ACHN (cell line): ENCODE results near the gene GPC1.

Experiments
- DNase-seq: peaks from one replicate; pipeline ENCODE4 v3.0.0-alpha.2; 2015
- in situ Hi-C: cut with HindIII; loops from 2 replicates; pipeline ENCODE4 v1.10.0; 2017; ENCODE audit warnings: low sequenced_read_pairs, low pct_ligation_motif_present, low pct_unique_long_range_greater_than_20kb

The GPC1 gene

GRCh38 chr2:240426845-240427721, 8.4 kb upstream of the GPC1 start:
- DNase-seq: no peak
- in situ Hi-C loops: no loop called here

DNA sequence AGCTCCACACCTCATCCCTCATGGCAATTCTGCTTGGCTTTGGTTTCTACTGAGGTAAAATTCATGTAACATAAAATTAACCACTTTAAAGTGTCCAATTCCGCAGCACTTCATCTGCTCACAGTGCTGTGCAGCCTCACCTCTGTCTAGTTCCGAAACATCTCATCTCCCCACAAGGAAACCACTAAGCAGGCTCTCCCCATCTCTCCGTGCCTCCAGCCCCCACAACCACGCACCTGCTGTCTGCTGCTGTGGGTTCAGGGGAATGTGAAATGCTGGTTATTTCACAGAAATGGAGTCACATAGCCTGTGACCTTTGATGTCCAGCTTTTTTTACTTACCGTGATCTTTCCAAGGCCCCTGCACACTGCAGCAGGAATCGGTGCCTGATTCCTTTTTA, 7.7 kb upstream of the GPC1 start:
- in situ Hi-C loops: no loop called here
- no peak for DNase-seq

GRCh38 chr2:240428245-240428644, 7.2 kb upstream of the GPC1 start:
- DNase-seq: no peak
- in situ Hi-C loops: no loop called here

DNA sequence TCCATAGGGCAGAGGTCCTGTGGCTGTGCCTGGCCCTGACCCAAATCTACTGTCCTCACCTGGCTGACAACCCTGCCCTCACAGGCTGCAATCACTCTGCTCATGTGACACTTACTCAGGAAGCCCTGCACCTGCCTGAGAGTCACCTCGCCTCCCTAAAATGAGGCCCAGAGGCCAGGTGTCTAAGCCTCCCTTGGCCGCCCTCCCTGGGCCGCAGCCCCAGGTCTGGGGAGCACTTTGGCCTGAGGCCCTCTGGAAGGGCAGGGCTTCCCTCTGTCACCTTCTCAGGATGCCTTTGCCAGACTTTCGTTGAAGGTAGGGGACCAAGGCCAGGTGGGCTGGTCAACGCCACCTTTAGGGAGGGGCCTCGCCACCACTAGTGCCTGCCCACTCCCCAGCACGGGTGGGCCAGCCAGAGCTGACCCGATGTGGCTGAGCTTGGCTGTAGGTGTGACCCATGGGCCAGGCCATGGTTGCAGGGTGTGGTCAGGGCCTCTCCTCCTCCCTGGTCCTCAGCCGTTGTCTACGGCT, 6.1 kb upstream of the GPC1 start:
- in situ Hi-C loops: no loop called here
- no peak for DNase-seq

DNA sequence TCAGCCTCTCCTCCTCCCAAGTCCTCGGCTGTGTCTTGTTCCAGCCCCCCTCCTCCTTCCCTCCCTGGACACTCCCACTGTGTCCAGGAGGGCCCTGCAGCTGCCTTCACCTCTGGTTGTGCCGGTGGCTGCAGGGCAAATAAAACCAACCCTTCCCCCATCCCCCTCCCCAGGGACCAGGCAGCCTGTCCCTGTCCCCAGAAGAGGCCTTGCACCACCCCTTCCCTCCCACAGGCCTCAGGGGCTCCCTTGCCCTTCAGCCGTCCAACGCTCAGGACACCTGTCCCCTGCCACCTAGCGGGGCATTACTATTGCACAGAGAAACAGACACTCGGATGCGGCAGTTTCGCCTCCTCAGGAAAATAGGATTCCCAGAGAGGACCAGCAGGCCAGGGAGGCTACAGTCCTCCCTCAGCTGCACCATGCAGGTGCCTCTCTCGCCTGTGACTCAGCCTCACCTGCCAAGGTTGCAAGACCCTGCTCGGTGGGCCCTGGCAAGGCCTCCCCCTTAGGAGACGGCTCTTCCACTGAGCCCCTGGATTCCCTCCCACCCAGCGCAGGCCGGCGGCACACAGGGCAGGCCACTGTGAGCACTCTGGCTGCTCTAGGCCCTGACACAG, 5.5 kb upstream of the GPC1 start:
- in situ Hi-C loops: no loop called here
- no peak for DNase-seq

DNA sequence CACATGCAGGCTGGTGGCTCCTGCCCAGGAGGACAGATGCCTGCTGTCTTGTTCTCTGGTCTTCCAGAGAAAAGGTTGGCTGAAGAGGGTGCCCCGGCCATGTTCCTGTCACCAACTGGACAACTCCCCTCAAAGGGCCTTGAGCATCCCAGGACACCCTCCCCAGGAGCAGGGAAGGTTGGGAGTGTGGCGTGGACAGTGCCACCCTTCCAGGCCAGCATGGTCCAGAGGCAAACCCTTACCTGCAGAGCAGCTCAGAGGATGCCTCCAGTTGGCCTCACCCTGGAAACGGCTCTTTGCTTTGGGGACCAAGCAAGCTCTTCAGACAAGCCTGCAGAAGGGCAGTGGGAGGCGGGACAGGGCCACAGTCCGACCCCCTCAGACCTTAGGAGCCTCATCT, 4.9 kb upstream of the GPC1 start:
- in situ Hi-C loops: no loop called here
- no peak for DNase-seq

GRCh38 chr2:240431271-240431660, 4.2 kb upstream of the GPC1 start:
- DNase-seq: no peak
- in situ Hi-C loops: no loop called here

DNA sequence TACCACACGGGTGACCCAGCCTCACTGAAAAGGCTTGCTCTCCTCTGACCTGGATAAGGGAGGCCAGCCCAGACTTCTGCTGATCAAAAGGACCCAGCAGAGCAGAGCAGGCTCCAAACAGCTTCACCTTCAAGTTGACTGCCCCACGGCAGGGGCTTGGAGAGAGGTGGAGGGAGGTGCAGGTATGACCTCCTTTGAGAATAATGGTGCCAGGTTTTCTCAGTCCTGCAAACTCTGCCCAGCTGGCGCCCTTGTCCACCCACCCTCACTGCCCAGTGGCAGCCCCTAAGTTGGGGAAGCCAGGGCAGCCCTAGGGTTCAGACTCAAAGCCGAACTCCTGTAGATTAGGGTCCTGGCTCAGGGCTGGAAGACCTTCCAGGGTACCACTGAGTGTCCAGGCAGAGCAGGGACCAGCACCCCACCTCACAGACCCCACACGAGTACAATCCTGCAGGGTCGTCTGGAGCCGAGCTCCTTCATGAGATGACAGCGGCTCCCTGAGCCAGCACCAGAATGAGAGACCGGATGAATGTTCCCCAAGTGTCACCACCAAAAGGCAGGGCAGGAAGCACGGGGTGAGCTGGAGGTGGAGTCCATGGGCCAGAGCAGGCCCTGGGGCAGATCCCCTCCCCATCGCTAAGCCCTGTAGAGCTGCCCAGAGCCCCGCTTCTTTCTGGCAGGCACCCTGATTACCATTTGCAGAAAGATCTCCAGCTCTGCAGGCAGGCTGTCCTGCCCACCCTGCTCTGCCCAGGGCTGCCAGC, 3.6 kb upstream of the GPC1 start:
- in situ Hi-C loops: no loop called here
- DNase-seq: no peak

DNA sequence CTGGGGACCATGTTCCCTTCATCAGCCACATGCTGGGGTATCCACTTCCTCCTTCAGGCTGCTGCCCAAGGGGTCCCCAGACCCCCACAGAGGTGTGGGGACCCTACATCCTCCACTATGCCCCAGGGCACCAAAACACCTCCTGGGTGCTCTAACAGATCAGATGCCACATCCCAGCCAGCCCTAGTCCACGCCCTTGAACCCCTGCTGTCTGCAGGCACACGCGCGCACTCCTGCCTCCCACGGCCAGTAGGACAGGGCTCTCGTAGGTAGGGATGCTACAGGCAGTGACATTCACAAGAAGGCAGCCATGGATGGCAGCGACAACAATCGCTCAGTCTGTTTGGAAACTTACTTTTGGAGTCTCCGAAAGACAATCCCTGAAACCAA, 3.0 kb upstream of the GPC1 start:
- in situ Hi-C loops: no loop called here
- DNase-seq: no peak

- in situ Hi-C loops: no loop called here
- no peak for DNase-seq
Measured at GRCh38 chr2:240432820-240433801, 2.4 kb upstream of the GPC1 start.

GRCh38 chr2:240433973-240434727, 1.3 kb upstream of the GPC1 start:
- DNase-seq: peak; percentile 95
- in situ Hi-C loops: no loop called here

- peak; percentile 93 for DNase-seq
- in situ Hi-C loops: no loop called here
Measured at GRCh38 chr2:240434728-240435456, 571 bp upstream of the GPC1 start.

- peak; percentile 43 for DNase-seq
- in situ Hi-C loops: no loop called here
Measured at GRCh38 chr2:240435948-240436682, 652 bp downstream of the GPC1 start.

- no peak for DNase-seq
- in situ Hi-C loops: no loop called here
Measured at GRCh38 chr2:240436683-240437550, 1.5 kb downstream of the GPC1 start.

DNA sequence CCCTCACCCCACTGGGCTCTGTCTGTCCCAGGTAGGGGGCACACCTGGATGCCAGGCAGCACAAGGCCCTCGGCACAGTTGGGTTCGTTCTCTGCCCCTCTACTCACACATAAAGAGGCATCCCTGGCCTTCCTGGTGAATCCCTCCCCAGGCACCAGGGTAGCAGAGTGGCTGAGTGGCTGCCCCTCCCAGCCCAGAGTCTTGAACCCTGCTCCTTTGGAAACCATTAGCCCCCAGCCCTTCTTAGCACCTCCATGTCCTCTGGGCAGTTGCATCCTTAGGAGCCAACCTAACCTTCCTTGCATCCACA, 2.0 kb downstream of the GPC1 start:
- in situ Hi-C loops: no loop called here
- no peak for DNase-seq
